Measurements from ENCODE around the gene CPEB1.

Gene CPEB1

GRCh38 chr15:82666606-82667005 lies 19.4 kb upstream of the CPEB1 start:
- no peaks in the 10 kb centered on the region for H3K4me1 ChIP-seq
- intact Hi-C loops (cut with DNase I; ENCODE audit: low total_unique reads): no loop called here
- H3K27me3 ChIP-seq: peaks cover 0 to 9% of the 10 kb centered on the region in 2 donors
- TF ChIP-seq CTCF (IDR thresholded peaks at IDR 0.05): no peak
- peak in 1 of 2 donors; percentile 12 for DNase-seq
- no peaks in the 10 kb centered on the region for H3K9me3 ChIP-seq
- no peak overlapping the region for H3K4me3 ChIP-seq
- no peak overlapping the region for H3K27ac ChIP-seq
- H3K36me3 ChIP-seq: no peaks in the 10 kb centered on the region

DNA sequence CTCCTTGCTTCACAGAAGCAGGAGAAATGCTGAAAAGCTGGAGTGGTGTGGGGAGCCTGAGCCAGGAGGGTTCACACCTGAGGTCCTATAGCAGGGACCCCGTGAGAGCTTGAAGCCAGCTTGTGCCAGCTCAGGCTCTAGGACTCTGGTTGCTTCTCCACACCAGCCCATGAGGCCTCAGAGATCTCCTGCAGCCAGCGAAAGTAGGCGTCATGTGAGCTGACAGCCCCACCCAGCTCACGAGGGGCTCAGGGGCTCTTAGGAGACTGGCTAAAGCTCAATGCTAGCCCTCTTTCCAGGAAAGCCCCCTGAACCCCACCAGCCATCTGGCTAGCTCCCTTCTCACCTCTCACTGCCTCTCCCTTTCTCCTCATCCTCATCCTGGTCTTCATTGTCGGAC lies 16.9 kb upstream of the CPEB1 start:
- Histone ChIP-seq H3K27me3 (peaks cover 0 to 9% of the 10 kb centered on the region in 2 donors), H3K36me3 (no peaks in the 10 kb centered on the region), H3K9me3 (no peaks in the 10 kb centered on the region), H3K4me1 (no peaks in the 10 kb centered on the region), H3K27ac (no peak overlapping the region), H3K4me3 (no peak overlapping the region)
- no peak for DNase-seq
- TF ChIP-seq CTCF (IDR thresholded peaks at IDR 0.05): no peak
- intact Hi-C loops (cut with DNase I; ENCODE audit: low total_unique reads): no loop called here

GRCh38 chr15:82663186-82663600 lies 16.0 kb upstream of the CPEB1 start:
- no peaks in the 10 kb centered on the region for H3K36me3 ChIP-seq
- no peak for TF ChIP-seq CTCF (IDR thresholded peaks at IDR 0.05)
- no peaks in the 10 kb centered on the region for H3K9me3 ChIP-seq
- H3K27me3 ChIP-seq: peaks cover 0 to 9% of the 10 kb centered on the region in 2 donors
- no peak overlapping the region for H3K27ac ChIP-seq
- intact Hi-C loops (cut with DNase I; ENCODE audit: low total_unique reads): no loop called here
- H3K4me3 ChIP-seq: no peak overlapping the region
- DNase-seq: no peak
- H3K4me1 ChIP-seq: no peaks in the 10 kb centered on the region

DNA sequence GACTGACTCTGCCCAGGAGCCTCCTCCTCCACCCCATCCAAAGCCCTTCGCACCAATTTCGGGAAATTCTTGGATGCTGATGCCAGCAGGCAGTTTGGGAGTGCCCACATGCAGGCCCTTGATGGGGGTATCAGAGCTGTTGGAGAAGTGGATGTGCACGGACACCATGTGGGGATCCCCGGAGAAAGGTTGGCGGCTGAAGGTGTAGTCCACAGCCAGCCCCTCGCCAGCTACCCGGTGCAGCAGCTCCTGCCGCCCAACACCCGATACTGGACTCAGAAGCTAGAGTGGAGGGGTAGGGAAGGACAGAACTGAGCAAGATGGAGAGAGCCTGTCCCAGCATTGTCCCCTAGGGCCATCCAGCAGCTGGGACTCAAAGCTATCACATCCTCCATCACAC lies 15.5 kb upstream of the CPEB1 start:
- DNase-seq: no peak
- Histone ChIP-seq H3K4me3 (no peak overlapping the region), H3K27ac (no peak overlapping the region), H3K27me3 (peaks cover 0 to 9% of the 10 kb centered on the region in 2 donors), H3K36me3 (no peaks in the 10 kb centered on the region), H3K9me3 (no peaks in the 10 kb centered on the region), H3K4me1 (no peaks in the 10 kb centered on the region)
- intact Hi-C loops (cut with DNase I; ENCODE audit: low total_unique reads): no loop called here
- TF ChIP-seq CTCF (IDR thresholded peaks at IDR 0.05): no peak

DNA sequence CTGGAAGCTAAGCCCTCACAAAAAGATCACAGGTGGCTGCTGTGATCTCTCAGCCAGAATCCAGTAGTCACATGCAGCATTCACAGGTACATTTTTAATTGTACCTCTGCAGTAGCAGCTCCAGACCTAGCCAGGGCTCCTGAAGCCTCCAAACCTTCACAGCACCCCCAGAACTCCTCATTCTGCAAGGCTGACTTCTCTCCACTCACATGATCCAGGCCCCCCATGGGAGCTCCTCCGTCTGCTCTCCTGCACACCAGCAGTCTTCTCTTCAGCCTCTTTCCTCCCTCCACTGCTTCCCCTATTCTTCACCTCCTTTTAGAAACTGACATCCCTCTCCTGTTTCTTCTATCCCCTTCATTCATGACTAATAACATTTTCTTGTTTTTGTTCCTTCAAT lies 13.2 kb upstream of the CPEB1 start:
- Histone ChIP-seq H3K27me3 (peaks cover 0 to 9% of the 10 kb centered on the region in 2 donors), H3K27ac (no peak overlapping the region), H3K36me3 (no peaks in the 10 kb centered on the region), H3K9me3 (no peaks in the 10 kb centered on the region), H3K4me1 (no peaks in the 10 kb centered on the region), H3K4me3 (no peak overlapping the region)
- intact Hi-C loops (cut with DNase I; ENCODE audit: low total_unique reads): no loop called here
- no peak for DNase-seq
- no peak for TF ChIP-seq CTCF (IDR thresholded peaks at IDR 0.05)

GRCh38 chr15:82656641-82657266 lies 9.6 kb upstream of the CPEB1 start:
- intact Hi-C loops (cut with DNase I; ENCODE audit: low total_unique reads): no loop called here
- Histone ChIP-seq H3K4me1 (no peaks in the 10 kb centered on the region), H3K27ac (no peak overlapping the region), H3K9me3 (no peaks in the 10 kb centered on the region), H3K36me3 (no peaks in the 10 kb centered on the region), H3K27me3 (no peaks in the 10 kb centered on the region), H3K4me3 (no peak overlapping the region)
- no peak for TF ChIP-seq CTCF (IDR thresholded peaks at IDR 0.05)
- DNase-seq: no peak
